ENCODE measurements around the gene DNAJB11.

DNA sequence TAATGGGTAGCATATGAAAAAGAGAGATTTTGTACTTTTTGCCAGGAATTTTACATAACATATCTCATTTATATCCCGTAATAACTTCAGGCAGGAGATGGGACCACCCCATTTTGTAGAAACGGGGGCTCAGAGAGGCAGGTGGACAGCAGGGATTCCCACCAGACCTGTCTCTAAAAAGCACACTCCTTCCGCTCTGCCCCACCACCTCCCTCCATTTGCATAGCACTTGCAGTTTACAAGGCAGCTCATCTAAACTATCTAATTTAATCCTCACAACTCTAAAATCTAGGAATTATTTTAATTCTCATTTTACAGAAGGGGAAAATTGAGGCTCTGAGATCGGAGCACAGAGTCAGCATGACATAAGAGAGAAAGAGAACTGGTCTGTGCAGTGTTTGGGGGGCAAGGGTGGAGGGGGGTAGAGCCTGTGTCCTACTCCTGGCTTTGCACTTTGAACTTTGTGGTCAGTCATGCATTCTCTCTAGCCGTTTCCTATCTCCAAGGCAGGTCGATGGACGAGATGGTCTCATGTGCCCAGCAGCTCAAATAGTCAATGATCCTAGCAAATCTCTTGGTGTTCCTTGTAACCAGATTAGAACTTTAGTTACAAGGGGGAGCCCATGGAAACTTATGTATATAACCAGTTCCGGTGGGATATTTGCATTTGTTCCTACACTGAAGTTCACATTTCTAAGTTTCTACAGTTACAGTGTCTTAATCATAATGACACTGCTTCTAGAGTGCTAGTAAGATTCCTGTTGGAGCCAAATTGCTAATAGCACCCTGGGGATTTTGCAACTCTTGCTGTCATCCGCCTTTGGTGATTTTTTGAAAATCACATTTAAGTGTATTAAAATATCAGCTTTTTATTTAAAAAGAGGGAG lies 44.9 kb upstream of the DNAJB11 start:
- TF ChIP-seq, protein P1, sequence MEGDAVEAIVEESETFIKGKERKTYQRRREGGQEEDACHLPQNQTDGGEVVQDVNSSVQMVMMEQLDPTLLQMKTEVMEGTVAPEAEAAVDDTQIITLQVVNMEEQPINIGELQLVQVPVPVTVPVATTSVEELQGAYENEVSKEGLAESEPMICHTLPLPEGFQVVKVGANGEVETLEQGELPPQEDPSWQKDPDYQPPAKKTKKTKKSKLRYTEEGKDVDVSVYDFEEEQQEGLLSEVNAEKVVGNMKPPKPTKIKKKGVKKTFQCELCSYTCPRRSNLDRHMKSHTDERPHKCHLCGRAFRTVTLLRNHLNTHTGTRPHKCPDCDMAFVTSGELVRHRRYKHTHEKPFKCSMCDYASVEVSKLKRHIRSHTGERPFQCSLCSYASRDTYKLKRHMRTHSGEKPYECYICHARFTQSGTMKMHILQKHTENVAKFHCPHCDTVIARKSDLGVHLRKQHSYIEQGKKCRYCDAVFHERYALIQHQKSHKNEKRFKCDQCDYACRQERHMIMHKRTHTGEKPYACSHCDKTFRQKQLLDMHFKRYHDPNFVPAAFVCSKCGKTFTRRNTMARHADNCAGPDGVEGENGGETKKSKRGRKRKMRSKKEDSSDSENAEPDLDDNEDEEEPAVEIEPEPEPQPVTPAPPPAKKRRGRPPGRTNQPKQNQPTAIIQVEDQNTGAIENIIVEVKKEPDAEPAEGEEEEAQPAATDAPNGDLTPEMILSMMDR (IDR thresholded peaks at IDR 0.05): no peak
- TF ChIP-seq POLR2A (IDR thresholded peaks at IDR 0.05) (no peak), POLR2AphosphoS5 (IDR thresholded peaks at IDR 0.05) (no peak)

All from breast epithelium (tissue), 3 donors.